GM10266 (cell line): Measurements from ENCODE around the gene SMAD2.

ENCODE experiments used
- DNase-seq: peaks from one replicate; pipeline ENCODE4 v3.0.0; 2012; ENCODE audit errors: extremely low spot score
- CTCF ChIP-seq: IDR thresholded peaks from 2 replicates; pipeline ENCODE4 v1.5.1; 2012; ENCODE audit warnings: mild to moderate bottlenecking, low read depth; ENCODE audit not compliant: control insufficient read depth, insufficient read depth; ENCODE audit errors: missing control alignments

The SMAD2 gene

GRCh38 chr18:47815486-47816270 lies 114.8 kb downstream of the SMAD2 start:
- DNase-seq: no peak
- TF ChIP-seq CTCF: no peak

GRCh38 chr18:47809420-47809819 lies 121.0 kb downstream of the SMAD2 start:
- no peak for TF ChIP-seq CTCF
- no peak for DNase-seq

- no peak for TF ChIP-seq CTCF
- DNase-seq: no peak
Observed at GRCh38 chr18:47802802-47803201, 127.7 kb downstream of the SMAD2 start.

- TF ChIP-seq CTCF: no peak
- DNase-seq: no peak
Observed at GRCh38 chr18:47801817-47802216, 128.6 kb downstream of the SMAD2 start.

- DNase-seq: no peak
- TF ChIP-seq CTCF: no peak
Observed at GRCh38 chr18:47800756-47801155, 129.7 kb downstream of the SMAD2 start.

GRCh38 chr18:47800248-47800647 lies 130.2 kb downstream of the SMAD2 start:
- TF ChIP-seq CTCF: no peak
- DNase-seq: no peak

- DNase-seq: no peak
- no peak for TF ChIP-seq CTCF
Observed at GRCh38 chr18:47799376-47799775, 131.1 kb downstream of the SMAD2 start.
